Measurements from ENCODE around the gene PHYHD1.

The PHYHD1 gene

DNA sequence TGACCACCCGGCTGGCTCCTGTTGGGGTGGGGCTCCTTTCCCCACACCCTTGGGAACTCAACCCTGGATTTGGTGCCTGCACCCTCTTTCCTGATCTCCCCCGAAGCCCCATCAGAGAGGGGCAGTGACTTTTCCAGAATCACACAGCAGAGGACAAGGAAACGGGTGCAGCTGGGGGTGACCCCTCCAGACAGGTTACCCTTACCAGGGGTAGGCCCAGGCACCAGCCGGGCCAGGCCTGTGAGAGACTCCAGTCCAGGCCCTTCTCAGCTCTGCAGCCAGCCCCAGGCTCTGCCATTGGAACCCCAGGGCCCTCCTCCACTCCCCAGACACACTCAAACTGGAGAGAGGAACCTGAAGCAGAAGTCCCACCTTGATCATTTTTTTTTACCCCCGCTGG is 19.0 kb upstream of the PHYHD1 start:
- no peak for DNase-seq

DNA sequence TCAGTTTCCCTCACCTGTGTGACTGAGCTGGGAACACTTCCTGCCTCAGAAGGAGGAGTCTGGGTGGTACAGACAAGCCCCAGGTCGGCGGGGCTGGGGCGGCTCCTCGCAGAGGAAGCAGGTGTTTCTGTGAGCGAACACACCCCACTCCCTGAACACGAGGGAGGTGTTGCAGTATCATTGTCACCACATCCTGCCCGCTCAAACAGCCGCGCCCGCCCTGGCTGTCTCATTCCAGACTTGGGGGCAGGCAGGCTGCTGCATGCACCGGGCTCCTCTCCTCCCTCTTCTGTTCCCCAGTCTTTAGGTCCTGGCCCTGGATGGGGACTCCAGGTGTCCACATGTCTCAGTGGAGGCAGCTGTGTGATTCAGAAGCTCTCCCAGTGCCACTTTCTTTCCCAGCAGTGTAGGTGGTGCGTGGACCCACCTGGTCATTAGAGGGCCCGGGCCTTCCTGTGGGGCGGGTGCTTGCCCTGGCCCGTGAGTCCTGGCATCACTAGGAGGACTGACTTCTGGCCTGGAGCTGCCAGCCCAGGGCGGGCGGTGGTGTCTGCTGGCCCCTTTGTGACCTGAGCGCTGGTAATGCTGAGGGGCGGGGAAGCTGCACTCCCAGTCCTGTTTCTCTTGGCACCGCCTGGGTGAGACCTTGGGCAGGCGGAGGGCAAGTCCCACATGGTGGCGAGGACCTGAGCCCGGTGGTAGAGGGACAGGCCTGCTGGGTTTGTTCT is 18.3 kb upstream of the PHYHD1 start:
- DNase-seq = no peak

DNA sequence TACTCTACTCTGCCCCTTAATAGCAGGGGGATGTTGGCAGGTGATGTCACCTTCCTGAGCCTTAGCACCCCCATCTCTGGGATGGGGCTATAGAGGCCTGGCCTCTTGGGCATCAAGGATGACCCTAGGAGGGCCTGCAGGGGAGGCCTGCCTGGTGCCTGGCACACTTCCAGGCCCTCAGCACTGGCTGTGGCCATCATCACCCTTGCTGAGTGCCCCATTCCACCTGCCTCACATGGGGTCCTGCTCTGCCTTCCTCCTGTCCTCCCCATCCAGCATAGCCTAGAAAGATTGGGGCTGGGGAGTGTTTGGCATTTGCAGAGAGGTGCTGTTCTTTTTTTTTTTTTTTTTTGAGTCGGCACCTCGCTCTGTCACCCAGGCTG is 17.7 kb upstream of the PHYHD1 start:
- DNase-seq = no peak

DNA sequence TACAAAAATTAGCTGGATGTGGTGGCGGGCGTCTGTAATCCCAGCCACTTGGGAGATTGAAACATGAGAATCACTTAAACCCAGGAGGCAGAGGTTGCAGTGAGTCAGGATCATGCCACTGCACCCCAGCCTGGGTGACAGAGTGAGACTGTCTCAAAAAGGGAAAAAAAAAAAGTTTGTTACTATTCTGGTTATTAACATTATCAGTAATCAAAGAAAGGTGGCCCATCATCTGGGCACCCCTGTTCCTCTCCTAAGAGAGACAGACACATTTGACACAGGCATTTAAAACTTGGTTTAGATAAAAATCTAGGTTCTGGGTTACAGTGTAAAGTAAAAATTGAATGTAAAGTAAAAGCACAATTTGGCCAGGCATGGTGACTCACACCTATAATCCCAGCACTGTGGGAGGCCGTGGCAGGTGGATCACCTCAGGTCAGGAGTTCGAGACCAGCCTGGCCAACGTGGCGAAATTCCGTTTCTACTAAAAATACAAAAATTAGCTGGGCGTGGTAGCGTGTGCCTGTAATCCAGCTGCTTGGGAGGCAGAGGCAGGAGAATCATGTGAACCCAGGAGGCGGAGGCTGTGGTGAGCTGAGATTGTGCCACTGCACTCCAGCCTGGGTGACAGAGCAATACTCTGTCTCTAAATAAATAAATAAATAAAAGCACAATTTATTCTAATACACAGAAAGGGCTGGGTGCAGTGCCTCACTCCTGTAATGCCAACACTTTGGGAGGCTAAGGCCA is 16.7 kb upstream of the PHYHD1 start:
- DNase-seq = no peak

DNA sequence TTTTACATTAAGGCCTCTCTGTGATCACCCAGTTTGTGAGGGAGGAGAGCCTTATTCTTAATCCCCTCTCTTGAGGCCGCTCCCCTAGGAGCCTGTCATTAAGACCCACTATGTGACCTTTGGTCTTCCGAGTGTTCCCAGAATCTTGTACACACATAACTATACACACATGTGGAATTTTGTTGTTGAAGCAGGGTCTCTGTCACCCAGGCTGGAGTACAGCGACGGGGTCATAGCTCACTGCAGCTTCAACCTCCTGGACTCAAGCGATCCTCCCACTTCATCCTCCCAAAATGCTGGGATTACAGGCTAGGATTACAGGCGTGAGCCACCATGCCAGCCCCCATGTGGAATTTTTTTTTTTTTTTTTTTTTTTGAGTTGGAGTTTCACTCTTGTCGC is 14.8 kb upstream of the PHYHD1 start:
- no peak for DNase-seq

DNA sequence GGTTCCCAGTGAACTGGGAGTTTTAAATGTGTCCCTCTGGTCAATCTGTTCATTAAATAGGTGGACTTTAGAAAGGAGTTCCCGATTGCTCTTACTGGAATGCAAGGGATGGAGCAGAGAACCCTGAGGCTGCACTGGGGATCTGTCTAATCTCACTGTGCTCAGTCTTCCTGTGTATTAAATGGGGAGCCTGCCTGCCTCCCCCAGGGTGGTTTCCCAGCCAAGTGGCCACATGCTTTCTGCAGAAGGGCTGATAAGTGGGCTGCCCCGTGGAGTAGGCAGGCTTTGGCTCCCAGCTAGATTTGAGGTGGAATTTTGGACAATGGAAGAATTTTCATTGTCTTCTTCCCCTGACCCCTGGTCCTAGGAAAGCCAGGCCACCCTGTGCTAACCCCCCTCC is 14.0 kb upstream of the PHYHD1 start:
- no peak for DNase-seq

DNA sequence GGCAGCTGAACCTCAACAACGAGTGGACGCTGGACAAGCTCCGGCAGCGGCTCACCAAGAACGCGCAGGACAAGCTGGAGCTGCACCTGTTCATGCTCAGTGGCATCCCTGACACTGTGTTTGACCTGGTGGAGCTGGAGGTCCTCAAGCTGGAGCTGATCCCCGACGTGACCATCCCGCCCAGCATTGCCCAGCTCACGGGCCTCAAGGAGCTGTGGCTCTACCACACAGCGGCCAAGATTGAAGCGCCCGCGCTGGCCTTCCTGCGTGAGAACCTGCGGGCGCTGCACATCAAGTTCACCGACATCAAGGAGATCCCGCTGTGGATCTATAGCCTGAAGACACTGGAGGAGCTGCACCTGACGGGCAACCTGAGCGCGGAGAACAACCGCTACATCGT is 12.4 kb upstream of the PHYHD1 start:
- no peak for DNase-seq

DNA sequence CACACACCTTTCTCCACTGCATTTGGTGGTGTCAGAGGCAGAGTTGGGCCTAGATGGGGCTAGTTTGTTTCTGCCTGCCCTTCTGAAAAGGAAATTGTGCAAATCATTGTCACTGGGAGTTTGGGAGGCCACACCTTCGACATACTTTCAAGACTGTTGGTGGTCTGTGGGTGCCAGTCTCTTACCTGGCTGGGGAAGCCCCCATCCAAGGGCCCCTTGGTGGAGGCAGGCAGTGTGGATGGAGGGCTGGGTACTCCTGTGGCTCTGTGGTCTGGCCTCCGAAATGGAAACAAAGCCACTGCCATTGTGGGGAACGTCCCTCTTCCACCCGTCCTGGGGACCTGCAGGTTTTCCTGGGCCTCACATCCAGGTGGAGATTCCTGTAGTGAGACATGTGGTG is 10.9 kb upstream of the PHYHD1 start:
- DNase-seq = no peak

DNA sequence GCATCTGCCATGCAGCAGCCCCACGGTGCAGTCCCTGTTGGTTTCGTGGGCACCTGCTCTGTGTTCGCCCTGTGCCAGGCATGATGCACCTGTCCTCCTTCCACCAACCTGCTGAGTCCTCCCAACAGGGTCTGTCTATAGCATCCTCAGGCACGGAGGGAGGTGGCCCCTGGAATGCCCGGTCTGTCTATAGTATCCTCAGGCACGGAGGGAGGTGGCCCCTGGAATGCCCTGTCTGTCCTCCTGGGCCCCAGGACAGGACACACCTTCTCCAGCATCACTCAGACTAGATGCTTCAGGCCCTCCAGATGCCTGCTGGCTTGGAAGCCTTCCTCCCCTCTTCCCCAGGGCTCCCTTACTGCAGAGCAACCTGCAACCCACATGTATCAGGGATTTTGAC is 9.9 kb upstream of the PHYHD1 start:
- DNase-seq = no peak

DNA sequence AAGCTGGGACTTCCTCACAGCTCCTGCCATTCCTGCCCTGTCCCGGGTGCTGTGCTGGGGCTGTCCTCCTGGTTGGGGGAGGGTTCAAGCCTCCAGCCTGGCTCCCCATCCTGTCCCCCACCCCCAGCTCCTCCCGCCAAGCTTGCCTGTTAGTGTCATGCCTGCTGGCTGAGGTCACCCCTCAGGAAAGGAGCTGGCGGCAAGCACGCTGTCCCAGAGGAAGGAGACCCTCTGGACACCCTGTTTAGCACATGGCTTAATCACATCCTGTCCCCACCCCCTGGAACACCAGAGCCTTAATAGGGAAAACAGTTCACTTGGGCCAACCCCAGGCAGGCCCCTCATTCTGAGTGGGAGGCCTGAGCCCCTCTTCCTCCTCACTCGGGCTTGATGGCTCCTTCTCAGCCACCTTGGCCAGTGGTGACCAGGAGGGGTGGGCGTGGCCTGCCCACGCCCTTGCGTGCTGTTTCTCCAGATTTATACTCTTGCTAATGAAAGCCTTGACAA is 9.2 kb upstream of the PHYHD1 start:
- DNase-seq = no peak

DNA sequence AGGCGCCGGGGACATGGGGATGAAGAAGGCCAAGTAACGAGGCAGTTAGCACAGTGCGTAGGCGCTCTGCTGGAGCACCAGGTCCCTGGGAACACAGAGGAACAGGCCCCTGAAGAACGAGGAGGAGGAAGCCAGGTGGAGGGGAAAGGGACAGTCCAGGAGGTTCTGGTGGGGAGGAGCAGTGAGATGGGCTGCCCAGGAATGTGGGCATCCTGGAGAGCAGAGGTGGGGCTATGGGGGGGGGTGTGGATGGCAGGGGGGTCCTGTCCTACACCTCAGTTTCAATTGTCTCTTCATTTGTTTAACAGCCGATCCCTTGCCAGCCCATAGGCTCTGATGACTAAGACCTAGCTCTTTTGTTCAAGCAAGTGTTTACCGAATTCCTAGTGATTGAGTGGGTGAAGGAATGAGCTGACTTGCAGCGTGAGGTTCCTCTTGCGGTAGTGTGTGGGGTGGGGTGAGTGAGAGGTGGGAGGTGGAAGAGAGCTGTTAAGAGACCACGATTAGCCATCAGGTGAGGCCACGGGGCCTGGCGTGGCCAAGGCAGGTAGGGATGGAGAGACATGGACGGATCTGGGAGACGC is 8.4 kb upstream of the PHYHD1 start:
- no peak for DNase-seq

DNA sequence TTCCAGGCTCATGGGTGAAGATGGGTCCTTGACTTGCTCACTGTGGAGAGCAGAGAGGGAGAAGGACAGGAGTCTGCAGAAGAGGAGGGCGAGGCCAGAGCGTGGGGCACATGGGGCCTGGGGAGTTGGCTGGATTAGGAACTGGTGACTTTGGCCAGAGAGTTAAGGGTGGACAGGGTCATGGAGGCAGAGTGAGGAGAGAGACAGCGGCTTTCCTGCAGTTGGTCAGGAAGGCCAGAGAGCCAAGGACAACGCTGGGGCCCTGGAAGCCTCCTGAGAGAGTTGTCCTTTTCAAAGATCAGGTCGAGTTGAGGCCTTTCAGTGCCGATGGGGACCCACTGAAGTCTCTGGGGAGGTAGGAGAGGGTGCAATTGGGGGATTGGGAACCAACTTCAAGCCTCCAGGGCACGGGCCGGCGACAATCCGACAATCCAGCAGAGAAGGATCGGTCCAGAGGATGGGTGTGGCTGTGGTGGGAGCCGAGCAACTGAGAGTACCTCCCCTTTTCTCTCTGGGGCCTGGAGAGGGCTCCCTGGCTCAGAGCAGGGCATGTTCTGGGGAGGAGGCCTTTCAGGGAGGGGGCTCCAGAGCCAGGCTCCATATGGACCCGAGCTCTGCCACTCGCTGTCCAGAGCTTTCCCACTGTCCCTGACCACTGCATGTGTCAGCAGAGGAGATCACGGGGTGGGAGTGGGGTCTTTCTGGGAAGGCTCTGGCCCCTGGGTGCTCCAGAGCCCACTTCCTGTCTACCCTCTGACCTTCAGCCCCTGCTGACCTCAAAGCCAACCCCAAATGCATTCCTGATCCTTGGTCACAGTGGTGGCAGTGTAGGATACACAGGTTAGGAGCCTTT is 7.5 kb upstream of the PHYHD1 start:
- DNase-seq = no peak

DNA sequence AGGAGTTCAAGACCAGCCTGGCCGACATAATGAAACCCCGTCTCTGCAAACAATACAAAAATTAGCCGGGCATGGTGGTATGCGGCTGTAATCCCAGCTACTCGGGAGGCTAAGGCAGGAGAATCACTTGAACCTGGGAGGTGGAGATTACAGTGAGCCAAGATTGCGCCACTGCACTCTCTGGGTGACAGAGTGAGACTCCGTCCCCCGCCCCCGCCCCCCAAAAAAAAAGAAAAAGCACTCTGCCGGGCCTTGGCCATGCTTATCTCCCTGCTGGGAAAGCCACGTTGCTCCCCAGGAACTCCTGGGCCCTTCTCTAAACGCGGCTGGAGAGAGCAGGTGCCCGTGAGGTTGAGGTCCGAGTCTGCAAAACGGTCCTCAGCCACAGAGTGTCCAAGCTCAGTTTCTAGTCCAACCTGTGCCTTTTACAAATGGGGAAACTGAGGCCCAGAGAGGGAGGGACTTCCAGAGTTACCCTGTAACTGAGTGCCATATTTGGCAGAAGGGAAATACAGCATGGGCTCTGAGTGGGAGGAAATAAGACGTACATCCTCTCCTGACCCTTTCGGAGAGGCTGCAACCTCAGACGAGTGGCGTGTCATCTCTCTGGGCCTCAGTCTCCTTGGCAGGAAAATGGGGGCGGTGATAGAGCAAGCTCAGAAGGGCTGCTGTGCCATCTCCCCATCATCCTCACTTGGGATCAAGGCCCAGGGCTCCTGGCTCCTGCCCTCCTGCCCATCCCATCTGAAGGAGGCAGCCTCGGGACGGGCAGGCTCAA is 6.6 kb upstream of the PHYHD1 start:
- no peak for DNase-seq

DNA sequence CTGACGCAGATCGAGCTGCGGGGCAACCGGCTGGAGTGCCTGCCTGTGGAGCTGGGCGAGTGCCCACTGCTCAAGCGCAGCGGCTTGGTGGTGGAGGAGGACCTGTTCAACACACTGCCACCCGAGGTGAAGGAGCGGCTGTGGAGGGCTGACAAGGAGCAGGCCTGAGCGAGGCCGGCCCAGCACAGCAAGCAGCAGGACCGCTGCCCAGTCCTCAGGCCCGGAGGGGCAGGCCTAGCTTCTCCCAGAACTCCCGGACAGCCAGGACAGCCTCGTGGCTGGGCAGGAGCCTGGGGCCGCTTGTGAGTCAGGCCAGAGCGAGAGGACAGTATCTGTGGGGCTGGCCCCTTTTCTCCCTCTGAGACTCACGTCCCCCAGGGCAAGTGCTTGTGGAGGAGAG is 4.6 kb upstream of the PHYHD1 start:
- no peak for DNase-seq

DNA sequence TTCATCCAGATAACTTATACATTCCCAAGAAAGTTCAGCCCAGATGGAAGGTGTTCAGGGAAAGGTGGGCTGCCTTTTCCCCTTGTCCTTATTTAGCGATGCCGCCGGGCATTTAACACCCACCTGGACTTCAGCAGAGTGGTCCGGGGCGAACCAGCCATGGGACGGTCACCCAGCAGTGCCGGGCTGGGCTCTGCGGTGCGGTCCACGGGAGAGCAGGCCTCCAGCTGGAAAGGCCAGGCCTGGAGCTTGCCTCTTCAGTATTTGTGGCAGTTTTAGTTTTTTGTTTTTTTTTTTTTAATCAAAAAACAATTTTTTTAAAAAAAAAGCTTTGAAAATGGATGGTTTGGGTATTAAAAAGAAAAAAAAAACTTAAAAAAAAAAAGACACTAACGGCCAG is 4.0 kb upstream of the PHYHD1 start:
- no peak for DNase-seq

DNA sequence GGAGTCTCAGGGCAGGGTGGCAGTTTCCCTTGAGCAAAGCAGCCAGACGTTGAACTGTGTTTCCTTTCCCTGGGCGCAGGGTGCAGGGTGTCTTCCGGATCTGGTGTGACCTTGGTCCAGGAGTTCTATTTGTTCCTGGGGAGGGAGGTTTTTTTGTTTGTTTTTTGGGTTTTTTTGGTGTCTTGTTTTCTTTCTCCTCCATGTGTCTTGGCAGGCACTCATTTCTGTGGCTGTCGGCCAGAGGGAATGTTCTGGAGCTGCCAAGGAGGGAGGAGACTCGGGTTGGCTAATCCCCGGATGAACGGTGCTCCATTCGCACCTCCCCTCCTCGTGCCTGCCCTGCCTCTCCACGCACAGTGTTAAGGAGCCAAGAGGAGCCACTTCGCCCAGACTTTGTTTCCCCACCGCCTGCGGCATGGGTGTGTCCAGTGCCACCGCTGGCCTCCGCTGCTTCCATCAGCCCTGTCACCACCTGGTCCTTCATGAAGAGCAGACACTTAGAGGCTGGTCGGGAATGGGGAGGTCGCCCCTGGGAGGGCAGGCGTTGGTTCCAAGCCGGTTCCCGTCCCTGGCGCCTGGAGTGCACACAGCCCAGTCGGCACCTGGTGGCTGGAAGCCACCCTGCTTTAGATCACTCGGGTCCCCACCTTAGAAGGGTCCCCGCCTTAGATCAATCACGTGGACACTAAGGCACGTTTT is 3.5 kb upstream of the PHYHD1 start:
- no peak for DNase-seq

DNA sequence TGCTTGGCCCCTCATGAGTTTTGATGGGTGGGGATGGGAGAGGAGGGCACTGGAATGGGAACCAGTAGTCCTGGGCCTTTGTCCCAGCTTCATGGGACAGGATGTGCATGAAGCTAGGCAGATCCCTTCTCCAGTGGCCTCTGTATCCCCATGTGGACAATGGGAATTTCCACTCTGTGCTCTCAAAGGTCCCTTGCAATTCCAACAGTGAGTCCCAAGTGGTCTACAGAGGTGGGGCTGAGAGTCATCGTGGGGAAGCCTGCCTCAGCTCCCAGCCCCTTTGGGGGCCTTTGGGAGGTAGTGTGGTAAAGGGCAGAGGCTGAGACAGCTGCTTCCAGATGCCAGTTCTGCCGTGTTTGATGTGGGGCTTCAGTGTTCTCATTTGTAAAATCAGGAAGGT is 1.9 kb upstream of the PHYHD1 start:
- no peak for DNase-seq

DNA sequence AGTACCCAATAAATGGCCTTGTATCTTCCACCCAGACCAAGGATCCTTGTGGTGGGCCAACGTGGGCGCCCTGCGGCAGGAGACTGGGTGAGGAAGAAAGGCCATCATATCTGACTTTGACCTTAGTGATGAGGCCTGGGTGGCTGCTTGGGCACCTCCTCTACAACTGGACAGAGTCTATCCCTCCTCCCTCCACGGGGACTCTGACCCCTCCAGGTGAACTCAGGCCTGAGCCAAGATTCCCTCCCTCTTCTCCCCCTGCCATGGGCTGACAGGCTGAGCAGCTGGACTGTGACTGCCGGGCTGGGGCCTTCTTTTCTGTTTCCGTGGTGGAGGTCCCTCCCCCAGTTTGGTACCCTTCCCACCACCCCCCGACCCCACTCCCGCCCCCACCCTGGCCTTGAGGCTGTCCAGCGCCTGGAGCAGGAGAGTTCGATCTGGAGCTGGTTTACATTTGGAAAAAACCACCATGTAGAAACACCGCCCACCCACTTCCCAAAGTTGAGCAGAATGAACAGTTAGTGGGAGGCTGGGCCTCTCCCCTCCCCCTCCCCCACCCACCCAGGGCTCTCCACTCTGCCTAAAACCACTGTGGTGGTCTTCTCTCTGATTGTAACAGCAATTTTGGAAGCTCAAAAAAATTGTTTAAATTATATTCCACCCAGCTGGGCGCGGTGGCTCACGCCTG is 1.2 kb upstream of the PHYHD1 start:
- DNase-seq = no peak

DNA sequence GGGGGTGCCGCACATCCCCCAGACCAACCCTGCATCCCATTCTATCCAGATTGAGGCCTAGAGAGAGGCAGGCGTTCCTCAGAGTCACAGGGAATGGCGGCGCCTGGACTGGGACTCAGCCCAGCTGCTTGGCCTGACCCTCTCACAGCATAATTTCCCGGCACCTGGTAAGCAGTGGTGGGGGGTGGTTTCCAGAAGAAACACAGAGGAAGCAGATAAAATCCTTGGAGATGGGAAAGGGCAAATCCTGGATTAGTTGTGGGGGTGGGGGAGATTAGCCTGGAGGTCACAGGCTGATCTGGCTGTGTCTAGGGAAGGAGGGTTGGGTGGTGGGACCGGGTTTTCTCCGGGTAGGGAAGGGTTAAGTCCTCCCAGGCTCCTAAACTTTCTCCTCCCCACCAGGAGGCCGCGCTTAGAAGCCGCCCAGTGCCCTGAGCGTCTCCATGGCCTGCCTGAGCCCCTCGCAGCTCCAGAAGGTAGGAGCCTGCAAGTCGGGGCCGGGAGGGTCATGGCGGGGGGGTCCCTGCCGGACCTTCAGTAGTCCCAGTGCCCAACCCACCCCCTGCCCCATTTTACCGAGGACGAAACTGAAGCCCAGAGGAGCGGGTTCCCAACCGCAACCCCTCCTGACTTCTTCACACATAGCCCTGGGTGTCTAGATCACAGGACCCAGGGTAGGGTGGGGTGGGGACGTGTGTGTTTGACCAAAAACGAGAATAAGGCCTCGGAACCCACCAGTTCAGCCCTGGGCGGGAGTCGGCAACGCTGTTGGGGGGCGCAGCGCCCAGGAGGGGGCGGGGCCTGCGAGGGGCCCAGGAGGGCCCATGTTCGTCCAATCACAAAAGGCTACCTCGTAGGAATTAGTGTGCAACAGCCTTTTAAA is 1.3 kb downstream of the PHYHD1 start:
- no peak for DNase-seq

DNA sequence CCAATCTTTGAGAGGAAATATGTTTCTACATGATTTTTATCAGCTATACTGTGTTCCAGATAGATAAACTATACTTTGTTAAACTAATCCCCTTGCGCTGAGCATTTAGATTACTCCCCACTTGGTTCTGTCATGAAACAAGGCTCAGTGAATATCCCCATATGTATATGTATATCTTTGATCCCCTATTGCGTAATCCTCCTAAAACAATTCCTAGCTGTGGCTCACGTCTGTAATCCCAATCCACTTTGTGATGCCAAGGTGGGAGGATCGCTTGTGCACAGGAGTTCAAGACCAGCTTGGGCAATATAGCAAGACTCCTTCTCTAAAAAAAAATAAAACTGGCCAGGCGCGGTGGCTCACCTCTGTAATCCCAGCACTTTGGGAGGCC is 2.7 kb downstream of the PHYHD1 start:
- no peak for DNase-seq
